ENCODE results near the gene RPL7A. TPM values are rescaled to one million over a fixed set of nuclear protein-coding genes. Genes with fewer than 3 reads are reported as not detected.

Gene RPL7A
- total and polyA plus RNA-seq, 2 of the 13 experiments (the other 11 are each of a cell fraction or from before 2014, with no cell fraction given): 2,401 to 2,938 TPM

DNA sequence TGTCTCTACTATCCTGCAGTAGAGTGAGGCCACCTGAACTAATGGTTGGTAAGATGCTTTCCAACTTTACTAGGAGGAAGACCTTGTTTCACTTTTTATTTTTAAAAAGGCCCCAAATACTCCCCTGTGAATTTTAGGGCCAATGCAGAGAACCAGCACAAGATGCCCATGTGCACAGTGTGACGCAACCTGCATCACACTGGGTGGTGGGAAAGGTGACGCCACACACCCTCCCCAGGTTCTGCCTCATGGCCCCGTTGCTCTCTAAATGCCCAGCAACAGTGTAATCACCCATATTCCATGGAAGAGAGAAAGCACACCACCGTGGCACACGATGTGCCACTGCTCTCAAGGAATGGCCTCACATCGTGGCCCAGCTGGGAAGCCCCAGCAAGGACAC, 21.4 kb downstream of the RPL7A start:
- BruUV-seq (replicated peaks): no TSS peak
- H3K4me2 ChIP-seq (ENCODE audit: low read depth, low read length): no peak overlapping the region
- FAIRE-seq (no peak), DNase-seq (ENCODE audit: low spot score) (no peak), ATAC-seq (no peak)
- no peak overlapping the region for H3K4me3 ChIP-seq (replicated peaks in 1 of 3; ENCODE audit: insufficient read depth in 1 of 3, low read depth in 2 of 3, low read length in 3 of 3)
- CTCF ChIA-PET (ENCODE audit: low intra/inter-chr PET ratio, low total read pairs): no interaction called here
- no peak overlapping the region for H3K9ac ChIP-seq (ENCODE audit: insufficient read depth, low read depth, low read length)
- peaks cover 20 to 88% of the 10 kb centered on the region in 2 experiments for H3K36me3 ChIP-seq (replicated peaks in 1 of 2; ENCODE audit: control insufficient read depth in 1 of 2, insufficient read depth in 2 of 2, low read length in 2 of 2)
- H3K27me3 ChIP-seq (ENCODE audit: control insufficient read depth in 1 of 2, insufficient read depth in 2 of 2, low read length in 2 of 2): no peaks in the 10 kb centered on the region
- TF ChIP-seq HOXA7 (CRISPR knock-in tag; IDR thresholded peaks at IDR 0.05) (no peak), GMEB2 (CRISPR knock-in tag; IDR thresholded peaks at IDR 0.05; ENCODE audit: low read depth) (no peak), ZNF574 (CRISPR knock-in tag; IDR thresholded peaks at IDR 0.05) (no peak), CEBPB (IDR thresholded peaks at IDR 0.05; ENCODE audit: borderline replicate concordance, low read depth, low read length) (peak; percentile 66), TEAD3 (CRISPR knock-in tag; optimal IDR thresholded peaks at IDR 0.05; ENCODE audit: borderline replicate concordance) (no peak), PTBP1 (IDR thresholded peaks at IDR 0.05; ENCODE audit: low read depth, low read length, poor library complexity, severe bottlenecking) (no peak), CEBPG (CRISPR knock-in tag; IDR thresholded peaks at IDR 0.05) (0 out of 2 replicates have a peak, but pooled peaks have one; percentile 8), NR2F6 (IDR thresholded peaks at IDR 0.05) (no peak), NR2F6 (CRISPR knock-in tag; IDR thresholded peaks at IDR 0.05) (no peak), RBM22 (optimal IDR thresholded peaks at IDR 0.05; ENCODE audit: low read length) (peak; percentile 10), POLR2AphosphoS2 (IDR thresholded peaks at IDR 0.05; ENCODE audit: low read depth, low read length) (0 out of 2 replicates have a peak, but pooled peaks have one; percentile 44), PHF21A (CRISPR knock-in tag; IDR thresholded peaks at IDR 0.05) (no peak), RARA (CRISPR knock-in tag; IDR thresholded peaks at IDR 0.05) (no peak), ZNF652 (CRISPR knock-in tag; IDR thresholded peaks at IDR 0.05; ENCODE audit: borderline replicate concordance, low read depth) (no peak)
- TF ChIP-seq, protein P1, sequence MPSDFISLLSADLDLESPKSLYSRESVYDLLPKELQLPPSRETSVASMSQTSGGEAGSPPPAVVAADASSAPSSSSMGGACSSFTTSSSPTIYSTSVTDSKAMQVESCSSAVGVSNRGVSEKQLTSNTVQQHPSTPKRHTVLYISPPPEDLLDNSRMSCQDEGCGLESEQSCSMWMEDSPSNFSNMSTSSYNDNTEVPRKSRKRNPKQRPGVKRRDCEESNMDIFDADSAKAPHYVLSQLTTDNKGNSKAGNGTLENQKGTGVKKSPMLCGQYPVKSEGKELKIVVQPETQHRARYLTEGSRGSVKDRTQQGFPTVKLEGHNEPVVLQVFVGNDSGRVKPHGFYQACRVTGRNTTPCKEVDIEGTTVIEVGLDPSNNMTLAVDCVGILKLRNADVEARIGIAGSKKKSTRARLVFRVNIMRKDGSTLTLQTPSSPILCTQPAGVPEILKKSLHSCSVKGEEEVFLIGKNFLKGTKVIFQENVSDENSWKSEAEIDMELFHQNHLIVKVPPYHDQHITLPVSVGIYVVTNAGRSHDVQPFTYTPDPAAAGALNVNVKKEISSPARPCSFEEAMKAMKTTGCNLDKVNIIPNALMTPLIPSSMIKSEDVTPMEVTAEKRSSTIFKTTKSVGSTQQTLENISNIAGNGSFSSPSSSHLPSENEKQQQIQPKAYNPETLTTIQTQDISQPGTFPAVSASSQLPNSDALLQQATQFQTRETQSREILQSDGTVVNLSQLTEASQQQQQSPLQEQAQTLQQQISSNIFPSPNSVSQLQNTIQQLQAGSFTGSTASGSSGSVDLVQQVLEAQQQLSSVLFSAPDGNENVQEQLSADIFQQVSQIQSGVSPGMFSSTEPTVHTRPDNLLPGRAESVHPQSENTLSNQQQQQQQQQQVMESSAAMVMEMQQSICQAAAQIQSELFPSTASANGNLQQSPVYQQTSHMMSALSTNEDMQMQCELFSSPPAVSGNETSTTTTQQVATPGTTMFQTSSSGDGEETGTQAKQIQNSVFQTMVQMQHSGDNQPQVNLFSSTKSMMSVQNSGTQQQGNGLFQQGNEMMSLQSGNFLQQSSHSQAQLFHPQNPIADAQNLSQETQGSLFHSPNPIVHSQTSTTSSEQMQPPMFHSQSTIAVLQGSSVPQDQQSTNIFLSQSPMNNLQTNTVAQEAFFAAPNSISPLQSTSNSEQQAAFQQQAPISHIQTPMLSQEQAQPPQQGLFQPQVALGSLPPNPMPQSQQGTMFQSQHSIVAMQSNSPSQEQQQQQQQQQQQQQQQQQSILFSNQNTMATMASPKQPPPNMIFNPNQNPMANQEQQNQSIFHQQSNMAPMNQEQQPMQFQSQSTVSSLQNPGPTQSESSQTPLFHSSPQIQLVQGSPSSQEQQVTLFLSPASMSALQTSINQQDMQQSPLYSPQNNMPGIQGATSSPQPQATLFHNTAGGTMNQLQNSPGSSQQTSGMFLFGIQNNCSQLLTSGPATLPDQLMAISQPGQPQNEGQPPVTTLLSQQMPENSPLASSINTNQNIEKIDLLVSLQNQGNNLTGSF (CRISPR knock-in tag; IDR thresholded peaks at IDR 0.05): no peak
- WGBS (ENCODE audit: low lambda C conversion rate): 93% methylated on average over 3 of the region's 6 CpGs
- in situ Hi-C loops (cut with HindIII; ENCODE audit: extremely low pct_ligation_motif_present, low pct_unique_long_range_greater_than_20kb): no loop called here
- intact Hi-C loops (cut with micrococcal nuclease; ENCODE audit: unreplicated experiment): no loop called here
- H3K27ac ChIP-seq (ENCODE audit: extremely low read length, insufficient read depth, low read length): no peak overlapping the region
- H3K9me3 ChIP-seq (ENCODE audit: low read length): no peaks in the 10 kb centered on the region
- H3K79me2 ChIP-seq (ENCODE audit: insufficient read depth, low read length): peaks cover 95% of the 10 kb centered on the region
- peaks cover 96% of the 10 kb centered on the region for H4K20me1 ChIP-seq (ENCODE audit: insufficient read depth, low read length)
- H2AFZ ChIP-seq (ENCODE audit: low read length): no peak overlapping the region
- H3K4me1 ChIP-seq (ENCODE audit: insufficient read depth, low read length): peaks cover 61% of the 10 kb centered on the region
- POLR2A ChIA-PET: interaction anchor here (0.9 kb wide), 1 partner anchor 11 kb away, joined by 3 read pairs; no protein-coding TSS in a partner anchor

Data from HepG2 (cell line).